HG03108 (cell line): Measurements from ENCODE around the gene GRHL1.
"Not testable (repeated sequence)": the region's sequence is repeated elsewhere in the genome, so short reads cannot be mapped to it uniquely, and the experiment has no call there.

Experiments used
- ATAC-seq: cut with Tn5 transposase; IDR thresholded peaks from one replicate; pipeline ENCODE4 v1.9.1; 2021; ENCODE audit warnings: moderate library complexity; ENCODE audit not compliant: unreplicated experiment

GRHL1 gene

GRCh38 chr2:10007921-10008808, 56.7 kb downstream of the GRHL1 start:
- ATAC-seq: no peak

DNA sequence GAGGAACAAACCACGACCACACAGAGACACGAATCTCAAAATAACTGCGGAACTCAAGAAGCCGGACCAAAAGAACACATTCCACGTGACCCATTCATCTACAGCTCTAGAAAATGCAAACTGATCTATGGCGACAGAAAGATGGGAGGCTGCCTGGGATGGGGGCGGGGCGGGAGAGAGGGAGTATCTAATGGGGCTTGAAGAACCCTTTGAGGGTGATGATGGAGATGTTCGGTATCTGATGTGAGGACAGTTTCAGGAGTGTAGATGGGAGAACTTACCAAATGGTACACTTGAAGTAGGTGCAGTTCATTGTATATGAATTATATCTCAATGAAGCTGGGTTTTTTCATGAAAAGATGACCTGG, 57.3 kb downstream of the GRHL1 start:
- no peak for ATAC-seq

DNA sequence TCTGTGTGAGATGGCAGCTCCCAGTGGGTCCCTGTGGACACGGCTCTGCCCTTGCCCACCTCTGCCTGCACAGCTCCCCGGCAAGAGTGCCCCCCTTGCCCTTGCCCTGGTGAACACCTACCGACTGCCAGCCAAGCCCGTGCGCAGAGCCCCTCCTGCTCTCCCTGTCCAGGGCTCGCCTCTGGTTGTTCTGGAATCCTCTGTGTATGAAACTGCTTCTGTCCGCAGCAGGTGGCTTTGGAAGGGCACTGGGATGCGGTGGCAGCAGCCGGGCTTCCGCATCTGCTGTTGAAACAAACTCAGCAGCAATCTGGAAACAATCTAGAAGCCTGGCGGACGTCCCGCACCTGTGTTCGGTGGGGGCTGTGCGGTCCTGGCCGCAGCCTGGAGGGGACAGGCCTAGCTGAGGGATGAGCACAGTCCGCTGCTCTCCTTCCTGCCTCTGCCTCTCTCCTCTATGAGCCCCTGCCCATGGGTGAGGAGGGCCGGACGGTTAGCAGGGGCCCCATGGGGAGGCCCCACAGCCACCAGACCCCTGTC, 57.8 kb downstream of the GRHL1 start:
- no peak for ATAC-seq

DNA sequence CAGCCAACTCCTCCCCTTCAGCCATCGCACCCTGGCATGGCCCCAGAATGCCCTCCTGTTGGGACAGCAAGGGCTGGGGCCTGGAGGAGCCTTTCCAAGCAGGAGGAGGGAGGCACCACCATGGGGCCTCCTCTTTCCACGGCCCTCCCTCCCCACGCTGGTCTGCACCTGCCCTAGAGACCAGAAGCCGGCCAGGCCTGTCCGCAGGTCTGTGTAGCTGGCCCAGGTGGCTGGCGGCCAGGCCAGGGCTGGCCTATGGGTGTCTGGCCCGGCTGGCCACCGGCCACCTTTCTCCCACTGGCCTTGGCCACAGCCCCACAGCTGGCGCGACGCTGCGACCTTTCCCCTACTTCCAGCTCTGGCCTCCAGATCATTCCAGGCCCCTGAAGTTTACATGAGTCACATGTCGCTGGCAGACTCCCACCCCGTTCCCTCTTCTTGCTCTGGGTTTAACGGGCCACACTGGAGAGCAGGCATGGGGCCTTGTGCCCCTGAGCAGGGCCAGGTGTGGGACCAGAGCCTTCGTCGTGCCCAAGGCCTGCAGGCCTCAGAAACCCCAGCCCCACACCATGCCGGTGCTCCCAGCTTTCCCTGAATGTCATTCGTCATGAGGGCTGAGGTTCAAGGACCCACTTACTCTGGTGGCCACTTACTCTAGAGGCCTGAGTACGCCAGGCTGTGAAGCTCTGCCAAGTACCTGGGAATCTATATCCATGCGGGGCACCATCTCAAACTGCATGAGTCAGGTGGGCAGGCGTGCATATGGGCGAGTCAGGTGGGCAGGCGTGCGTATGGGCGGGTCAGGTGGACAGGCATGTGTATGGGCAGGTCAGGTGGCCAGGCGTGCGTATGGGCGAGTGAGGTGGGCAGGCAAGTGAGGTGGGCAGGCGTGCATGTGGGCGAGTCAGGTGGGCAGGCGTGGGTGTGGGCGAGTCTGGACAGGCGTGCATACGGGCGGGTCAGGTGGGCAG, 58.6 kb downstream of the GRHL1 start:
- no peak for ATAC-seq

DNA sequence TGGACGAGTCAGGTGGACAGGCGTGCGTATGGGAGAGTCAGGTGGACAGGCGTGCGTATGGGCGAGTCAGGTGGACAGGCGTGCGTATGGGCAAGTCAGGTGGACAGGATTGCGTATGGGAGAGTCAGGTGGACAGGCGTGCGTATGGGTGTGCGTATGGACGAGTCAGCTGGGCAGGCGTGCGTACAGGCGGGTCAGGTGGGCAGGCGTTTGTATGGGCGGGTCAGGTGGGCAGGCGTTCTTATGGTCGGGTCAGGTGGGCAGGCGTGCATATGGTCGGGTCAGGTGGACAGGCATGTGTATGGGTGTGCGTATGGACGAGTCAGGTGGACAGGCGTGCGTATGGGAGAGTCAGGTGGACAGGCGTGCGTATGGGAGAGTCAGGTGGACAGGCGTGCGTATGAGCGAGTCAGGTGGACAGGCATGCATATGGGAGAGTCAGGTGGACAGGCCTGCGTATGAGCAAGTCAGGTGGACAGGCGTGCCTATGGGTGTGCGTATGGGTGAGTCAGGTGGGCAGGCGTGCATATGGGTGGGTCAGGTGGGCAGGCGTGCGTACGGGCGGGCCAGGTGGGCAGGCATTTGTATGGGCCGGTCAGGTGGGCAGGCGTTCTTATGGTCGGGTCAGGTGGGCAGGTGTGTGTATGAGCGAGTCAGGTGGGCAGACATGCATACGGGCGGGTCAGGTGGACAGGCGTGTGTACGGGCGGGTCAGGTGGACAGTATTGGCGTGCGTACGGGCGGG, 59.5 kb downstream of the GRHL1 start:
- ATAC-seq: not testable (repeated sequence)

DNA sequence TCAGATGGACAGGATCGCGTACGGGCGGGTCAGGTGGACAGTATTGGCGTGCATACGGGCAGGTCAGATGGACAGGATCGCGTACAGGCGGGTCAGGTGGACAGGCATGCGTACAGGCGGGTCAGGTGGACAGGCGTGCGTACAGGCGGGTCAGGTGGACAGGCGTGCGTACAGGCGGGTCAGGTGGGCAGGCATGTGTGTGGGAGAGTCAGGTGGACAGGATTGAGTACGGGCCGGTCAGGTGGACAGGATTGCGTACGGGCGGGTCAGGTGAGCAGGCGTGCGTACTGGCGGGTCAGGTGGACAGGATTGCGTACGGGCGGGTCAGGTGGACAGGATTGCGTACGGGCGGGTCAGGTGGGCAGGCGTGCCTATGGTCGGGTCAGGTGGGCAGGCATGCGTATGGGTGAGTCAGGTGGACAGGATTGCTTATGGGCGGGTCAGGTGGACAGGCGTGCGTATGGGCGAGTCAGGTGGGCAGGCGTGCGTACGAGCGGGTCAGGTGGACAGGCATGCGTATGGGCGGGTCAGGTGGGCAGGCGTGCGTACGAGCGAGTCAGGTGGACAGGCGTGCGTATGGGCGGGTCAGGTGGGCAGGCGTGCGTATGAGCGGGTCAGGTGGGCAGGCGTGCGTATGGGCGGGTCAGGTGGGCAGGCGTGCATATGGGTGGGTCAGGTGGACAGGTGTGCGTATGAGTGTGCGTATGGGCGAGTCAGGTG, 60.3 kb downstream of the GRHL1 start:
- not testable (repeated sequence) for ATAC-seq

DNA sequence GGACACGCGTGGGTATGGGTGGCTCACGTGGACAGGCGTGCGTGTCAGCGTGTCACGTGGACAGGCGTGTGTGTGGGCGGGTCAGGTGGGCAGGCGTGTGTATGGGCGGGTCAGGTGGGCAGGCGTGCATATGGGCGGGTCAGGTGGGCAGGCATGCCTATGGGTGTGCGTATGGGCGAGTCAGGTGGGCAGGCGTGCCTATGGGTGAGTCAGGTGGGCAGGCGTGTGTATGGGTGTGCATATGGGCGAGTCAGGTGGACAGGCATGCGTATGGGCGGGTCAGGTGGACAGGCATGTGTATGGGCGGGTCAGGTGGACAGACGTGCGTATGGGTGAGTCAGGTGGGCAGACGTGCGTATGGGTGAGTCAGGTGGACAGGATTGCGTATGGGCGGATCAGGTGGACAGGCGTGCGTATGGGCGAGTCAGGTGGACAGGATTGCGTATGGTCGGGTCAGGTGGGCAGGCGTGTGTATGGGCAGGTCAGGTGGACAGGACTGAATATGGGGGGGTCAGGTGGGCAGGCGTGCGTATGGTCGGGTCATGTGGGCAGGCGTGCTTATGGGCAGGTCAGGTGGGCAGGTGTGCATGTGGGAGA, 61.0 kb downstream of the GRHL1 start:
- not testable (repeated sequence) for ATAC-seq

- no peak for ATAC-seq
Observed at GRCh38 chr2:10012963-10013461, 61.5 kb downstream of the GRHL1 start.

- not testable (repeated sequence) for ATAC-seq
Observed at GRCh38 chr2:10013651-10014417, 62.3 kb downstream of the GRHL1 start.

DNA sequence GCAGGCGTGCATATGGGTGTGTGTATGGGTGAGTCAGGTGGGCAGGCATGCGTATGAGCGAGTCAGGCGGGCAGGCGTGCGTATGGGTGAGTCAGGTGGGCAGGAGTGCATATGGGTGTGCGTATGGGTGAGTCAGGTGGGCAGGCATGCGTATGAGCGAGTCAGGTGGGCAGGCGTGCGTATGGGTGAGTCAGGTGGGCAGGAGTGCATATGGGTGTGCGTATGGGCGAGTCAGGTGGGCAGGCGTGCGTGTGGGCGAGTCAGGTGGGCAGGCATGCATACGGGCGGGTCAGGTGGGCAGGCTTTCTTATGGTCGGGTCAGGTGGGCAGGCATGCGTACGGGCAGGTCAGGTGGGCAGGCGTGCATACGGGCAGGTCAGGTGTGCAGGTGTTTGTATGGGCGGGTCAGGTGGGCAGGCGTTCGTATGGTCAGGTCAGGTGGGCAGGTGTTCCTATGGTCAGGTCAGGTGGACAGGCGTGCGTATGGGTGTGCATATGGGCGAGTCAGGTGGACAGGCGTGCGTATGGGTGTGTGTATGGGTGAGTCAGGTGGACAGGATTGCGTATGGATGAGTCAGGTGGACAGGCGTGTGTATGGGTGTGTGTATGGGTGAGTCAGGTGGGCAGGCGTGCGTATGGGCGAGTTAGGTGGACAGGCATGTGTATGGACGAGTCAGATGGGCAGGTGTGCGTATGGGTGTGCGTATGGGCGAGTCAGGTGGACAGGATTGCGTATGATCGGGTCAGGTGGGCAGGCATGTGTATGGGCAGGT, 63.1 kb downstream of the GRHL1 start:
- no peak for ATAC-seq

DNA sequence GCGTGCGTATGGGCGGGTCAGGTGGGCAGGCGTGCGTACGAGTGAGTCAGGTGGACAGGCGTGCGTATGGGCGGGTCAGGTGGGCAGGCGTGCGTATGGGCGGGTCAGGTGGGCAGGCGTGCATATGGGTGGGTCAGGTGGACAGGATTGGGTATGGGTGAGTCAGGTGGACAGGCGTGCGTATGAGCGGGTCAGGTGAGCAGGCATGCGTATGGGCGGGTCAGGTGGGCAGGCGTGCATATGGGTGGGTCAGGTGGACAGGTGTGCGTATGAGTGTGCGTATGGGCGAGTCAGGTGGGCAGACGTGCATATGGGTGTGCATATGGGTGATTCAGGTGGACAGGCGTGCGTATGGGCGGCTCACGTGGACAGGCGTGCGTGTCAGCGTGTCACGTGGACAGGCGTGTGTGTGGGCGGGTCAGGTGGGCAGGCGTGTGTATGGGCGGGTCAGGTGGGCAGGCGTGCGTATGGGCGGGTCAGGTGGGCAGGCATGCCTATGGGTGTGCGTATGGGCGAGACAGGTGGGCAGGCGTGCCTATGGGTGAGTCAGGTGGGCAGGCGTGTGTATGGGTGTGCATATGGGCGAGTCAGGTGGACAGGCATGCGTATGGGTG, 64.0 kb downstream of the GRHL1 start:
- ATAC-seq: not testable (repeated sequence)

DNA sequence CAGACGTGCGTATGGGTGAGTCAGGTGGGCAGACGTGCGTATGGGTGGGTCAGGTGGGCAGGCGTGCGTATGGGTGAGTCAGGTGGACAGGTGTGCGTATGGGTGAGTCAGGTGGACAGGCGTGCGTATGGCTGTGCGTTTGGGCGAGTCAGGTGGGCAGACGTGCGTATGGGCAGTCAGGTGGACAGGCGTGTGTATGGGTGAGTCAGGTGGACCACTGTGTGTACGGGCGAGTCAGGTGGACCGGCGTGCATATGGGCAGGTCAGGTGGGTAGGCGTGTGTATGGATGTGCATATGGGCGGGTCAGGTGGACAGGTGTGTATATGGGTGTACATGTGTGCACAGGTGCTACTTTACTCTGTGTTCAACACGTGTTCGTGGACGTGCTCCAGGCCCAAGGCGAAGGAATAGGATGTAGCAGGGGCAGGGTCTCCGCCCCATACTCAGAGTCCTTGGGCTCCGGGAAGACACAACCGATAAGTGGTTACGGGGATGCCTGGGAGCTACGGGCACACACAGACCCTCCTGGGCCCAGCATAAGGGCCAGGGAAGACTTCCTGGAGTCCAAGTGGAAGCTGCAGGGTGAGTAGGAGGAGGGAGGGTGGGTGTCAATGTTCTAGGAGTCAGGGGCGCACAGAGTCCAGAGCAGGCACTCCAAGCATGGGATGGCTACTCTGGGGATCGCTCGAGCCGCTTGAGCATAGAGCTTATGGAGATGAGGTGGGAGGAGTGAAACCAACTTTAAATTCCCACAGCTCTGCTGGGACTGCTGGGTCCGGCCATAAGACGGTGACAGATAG, 64.7 kb downstream of the GRHL1 start:
- ATAC-seq: no peak

DNA sequence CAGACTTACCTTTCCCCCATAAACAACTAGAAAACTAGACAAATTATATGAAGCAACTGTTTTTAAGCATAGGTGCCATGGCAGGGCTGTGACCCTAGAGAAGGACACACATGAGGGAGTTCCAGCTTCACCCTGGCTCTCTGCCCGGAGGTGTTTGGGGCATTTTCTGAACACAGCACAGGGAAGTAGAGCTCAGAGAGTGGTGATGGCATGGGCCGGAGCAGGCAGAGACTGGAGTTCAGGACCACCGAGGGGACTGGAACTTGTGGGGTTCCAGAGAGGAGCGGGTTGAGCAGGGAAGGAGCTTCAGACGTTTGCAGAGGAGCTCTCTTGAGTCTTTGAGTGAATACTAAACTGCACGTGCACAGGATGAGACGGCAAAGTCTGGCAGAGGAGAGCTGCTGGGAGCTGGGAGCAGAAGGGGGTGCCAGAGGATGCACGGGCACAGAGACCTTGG, 65.3 kb downstream of the GRHL1 start:
- ATAC-seq: no peak

DNA sequence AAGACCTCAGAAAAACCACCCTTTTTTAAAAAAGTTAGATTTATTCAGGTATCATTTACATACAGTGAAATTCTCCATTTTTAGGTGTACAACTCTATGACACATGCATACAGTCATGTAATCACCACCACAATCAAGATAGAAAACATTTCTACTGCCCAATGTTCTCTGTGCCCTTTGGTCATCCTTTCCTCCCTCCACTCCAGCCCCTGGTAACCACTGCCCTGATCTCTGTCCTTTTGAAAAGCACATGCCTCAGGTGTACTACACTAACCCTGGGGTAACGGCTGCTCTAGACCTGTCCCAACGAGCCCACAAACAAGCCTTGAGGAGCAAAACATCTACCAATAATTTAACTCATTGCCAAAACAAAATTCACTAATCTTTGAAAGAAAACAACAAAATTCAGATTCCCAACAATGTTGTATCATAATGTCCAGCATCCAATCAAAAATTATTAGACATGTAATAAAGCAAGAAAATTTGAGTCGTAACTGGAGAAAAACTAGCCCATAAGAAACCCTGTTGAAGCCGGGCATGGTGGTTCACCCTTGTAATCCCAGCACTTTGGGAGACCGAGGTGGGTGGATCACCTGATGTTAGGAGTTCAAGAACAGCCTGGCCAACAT, 65.9 kb downstream of the GRHL1 start:
- no peak for ATAC-seq

GRCh38 chr2:10019174-10019573, 67.7 kb downstream of the GRHL1 start:
- no peak for ATAC-seq
